Kidney glomerular epithelial cell (primary cell): Measurements from ENCODE around the gene PHOX2B.

Source experiments
- DNase-seq: peaks from one replicate; lab custom pipeline; 2025; lab: John Stamatoyannopoulos, UW

Gene PHOX2B

GRCh38 chr4:41748571-41749475 is at the start of gene PHOX2B:
PHOX2B (minus strand) TSS chr4:41748725; CDS start chr4:41748610, 115 bp downstream.
- DNase-seq = no peak

- DNase-seq = no peak
Measured at GRCh38 chr4:41797260-41797659, 48.7 kb upstream of the PHOX2B start.

GRCh38 chr4:41796545-41797210 is 48.2 kb upstream of the PHOX2B start:
- peak; percentile 0 for DNase-seq

DNA sequence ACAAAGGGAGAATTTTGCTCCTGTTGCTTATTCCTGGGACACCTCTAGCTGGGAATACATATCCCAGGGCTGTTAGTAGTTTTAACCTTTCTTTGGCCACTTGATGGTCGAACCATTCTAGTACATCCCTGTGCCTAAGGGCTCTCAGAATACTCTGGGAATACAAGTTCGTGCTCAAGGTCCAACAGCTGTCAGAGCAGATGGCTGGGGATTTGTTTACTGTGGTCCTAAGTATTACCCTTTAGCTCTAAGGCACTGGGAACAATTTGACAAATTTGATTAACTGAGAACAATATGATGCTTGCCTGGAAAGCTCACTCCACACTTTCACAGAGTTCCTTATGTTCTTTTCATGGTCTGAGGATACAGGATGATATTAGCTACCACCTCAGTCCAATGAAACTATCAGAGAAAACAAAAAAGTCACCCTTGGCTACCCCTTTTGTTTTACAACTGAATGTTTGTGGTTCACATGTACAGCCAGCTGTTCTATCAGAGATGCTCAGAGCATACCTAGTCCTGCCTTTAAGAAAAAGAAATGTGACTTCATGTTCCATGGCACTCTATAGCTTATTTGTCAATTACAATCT is 47.4 kb upstream of the PHOX2B start:
- DNase-seq = no peak

DNA sequence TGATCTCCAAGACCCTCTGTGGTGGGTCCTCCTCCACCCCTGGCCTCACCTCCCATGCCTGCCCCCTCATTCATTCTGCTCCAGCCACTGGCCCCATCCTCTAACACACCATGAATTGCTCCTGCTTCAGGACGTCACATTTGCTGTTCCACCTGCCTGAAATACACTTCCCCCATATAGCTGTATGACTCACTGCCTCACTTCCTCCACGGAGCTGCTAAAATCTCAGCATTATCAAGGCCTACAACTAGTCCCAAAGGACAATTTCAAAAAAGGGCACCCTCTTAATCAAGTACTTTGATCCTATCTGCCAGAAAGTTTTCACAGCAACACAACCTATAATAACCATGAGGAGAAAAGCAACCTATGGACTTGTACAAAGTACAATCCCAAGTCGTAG is 43.6 kb upstream of the PHOX2B start:
- DNase-seq = no peak

- DNase-seq = no peak
Measured at GRCh38 chr4:41791557-41791956, 43.0 kb upstream of the PHOX2B start.

DNA sequence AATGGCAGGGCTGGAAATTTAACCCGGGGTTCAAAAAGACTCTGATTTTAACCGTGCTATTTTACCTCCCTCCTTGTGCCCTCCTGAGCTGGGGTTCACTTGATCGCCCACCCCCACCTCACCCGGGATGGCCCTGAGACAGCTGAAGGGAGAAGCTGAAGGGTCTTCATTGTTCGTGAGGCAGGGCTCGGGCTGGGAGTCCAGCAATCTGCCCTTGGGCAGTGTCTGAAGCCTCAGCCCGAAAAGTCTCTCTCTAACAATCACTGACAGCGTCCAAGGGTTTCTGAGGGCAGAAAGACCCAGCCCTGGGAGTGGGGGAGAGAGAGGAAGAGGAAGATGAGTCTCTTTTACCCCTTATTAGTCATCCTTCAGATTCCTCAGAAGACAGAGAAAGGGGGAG is 39.4 kb upstream of the PHOX2B start:
- DNase-seq = no peak

DNA sequence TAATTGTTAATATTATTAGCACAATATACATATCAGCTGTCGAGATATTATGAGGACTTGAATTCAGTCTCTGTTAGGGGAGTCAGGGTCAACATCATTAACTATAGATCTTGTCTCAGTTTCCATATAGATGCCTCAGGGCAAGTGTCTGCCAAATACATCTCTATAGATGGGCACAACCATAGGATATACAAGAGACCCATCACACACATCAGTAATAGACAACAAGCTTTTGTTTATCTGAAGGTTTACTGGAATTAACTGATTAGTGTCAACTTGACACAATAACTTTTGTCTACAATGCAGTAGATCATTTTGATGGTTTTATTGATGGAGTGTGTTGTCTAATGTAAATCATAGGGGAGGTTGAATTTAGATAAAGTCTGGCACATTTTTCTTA is 37.1 kb upstream of the PHOX2B start:
- no peak for DNase-seq

DNA sequence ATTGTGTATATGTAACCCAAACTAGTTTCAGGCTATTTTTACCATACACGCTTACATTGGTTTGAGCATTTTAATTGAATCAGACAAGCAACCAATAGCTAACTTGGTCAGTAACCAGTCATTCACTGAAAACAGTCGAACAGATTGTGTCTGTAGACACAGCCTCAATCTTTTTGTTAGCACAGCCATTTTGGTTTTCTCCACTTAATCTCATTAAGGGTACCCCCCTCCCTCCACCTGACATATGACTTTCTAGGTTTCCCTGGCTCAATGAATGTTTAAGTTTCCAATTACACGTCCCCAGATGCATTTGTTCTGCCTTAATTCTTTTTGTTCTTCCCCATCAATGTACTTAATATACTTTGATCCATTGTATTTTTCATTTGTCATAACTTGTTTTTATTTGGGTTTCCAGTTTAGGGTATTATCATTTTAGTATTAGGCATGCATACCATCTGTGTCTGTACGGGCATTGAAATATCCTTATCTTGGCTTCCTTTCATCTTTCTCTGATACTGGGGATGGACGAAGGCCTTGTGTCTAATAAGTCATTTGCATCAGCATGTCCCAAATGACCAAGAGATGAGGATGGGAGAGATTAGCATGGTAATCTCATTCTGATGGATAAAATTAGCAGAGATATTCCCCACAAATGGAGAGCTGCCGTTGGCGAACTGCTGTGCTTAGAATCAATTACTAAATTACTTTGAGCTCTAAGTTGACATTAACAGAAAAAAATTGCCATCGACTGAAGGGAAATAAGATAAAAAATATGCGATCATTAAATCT is 35.9 kb upstream of the PHOX2B start:
- no peak for DNase-seq

- no peak for DNase-seq
Measured at GRCh38 chr4:41776466-41776865, 27.9 kb upstream of the PHOX2B start.

DNA sequence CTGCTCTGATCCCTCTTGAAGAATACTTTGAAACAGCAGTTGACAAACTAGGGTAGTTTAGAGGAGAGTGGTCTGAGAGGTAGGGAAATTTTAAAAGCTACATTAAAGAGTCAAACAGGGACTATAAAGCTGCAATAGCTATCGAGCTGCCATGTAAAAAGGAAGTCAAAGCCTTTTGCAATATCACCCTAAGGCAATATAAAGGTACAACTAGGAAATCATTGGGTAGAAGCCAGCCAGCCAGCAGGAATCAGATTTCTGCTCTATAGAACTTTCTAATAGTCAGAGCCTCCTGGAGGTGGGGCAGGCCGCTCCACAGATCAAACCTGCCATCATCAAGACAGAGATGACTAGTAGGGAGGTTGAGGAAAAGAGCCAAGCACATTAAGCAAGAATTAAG is 15.2 kb upstream of the PHOX2B start:
- no peak for DNase-seq

DNA sequence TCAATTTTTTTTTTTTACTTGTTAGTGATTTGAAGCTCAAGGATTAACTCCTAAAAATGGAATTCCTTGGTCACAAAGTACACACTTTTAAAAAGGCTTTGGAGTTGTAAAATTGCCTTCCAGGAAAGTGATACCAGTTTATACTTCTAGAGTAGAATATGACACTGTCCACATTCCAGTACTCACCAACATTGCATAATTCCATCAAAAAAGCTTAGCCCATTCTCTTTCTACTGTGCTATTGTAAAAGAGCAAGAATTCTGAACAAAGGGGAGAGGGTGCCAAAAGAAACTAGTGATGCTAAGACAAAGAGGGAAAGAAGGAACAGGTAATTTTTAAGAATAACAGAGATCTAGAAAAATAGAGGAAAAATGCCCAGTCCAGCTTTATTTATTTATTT is 10.4 kb upstream of the PHOX2B start:
- DNase-seq = no peak

GRCh38 chr4:41757521-41758156 is 9.1 kb upstream of the PHOX2B start:
- DNase-seq = no peak

DNA sequence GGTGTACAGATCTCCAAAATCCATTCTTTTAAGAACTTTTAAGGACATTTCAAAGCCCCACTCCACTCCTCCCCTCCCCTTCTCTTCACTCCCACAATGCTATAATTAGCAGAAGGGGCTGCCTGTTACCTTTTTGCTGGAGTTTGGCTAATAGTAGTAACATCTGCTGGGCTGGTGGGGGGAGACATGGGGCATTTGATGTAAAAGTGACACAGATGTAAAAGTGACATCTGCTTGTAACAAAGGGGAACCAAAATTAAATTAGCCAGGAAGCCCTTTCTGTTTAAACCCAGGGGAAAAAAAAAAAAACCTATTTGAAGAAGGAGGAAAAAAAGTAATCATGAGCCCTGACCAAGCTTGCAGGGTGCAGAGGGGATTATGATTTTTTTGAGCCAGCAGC is 5.4 kb upstream of the PHOX2B start:
- no peak for DNase-seq

- no peak for DNase-seq
Measured at GRCh38 chr4:41752081-41752836, 3.7 kb upstream of the PHOX2B start.

DNA sequence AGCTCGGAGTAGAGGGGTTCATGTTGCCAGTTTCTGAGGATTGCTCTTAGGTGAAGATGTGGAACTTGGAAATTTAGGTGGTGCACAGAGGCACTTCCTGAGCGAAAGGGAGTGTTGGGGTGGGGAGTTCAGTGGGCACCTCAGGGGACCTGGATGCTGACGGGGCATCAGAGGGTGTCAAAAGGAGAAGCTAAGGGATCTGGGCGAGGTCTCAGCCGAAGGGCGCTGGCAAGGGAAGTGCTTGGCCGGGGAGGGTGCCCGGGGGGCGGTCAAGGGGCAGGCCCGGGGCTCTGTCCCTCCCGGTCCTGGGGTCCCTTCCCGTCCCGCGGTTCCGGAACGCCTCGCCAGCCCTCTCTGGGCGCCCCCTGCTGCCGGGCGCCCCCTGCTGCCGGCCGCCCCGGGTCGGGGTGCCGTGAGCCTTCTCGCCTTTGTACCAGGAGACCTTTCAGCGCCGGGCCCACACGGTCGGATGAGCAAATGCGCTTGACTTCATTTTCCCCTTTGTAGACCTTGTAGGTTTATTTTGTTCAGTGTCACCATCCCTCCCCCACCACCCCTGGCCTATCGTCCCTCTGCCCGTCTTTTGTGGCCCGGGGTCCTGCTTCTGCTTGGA is 3.0 kb upstream of the PHOX2B start:
- DNase-seq = no peak

- DNase-seq = no peak
Measured at GRCh38 chr4:41750626-41751448, 2.3 kb upstream of the PHOX2B start.

DNA sequence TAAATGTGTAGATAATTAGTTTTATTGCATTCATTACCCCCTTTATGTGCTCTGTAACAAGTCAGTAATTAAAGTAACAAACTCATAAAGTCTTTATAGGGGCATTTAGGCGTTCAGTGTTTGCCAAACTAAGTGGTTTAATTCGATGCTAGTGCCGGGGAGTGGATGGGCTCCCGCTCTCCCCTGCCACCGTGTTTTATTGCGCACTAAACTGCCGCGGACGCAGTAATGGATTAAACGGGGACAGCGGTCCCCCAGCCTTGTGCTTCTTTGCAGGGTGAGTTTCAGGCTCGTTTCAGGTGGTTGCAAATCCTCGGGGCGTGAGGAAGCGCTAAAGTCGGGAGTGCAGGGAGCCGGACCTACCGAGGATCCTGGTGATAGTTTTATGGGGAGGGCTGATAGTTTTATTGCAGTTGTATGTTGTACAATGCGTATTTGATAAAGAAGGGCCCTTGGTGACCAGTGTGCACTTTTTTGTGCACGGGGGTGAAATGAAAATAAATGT is 1.6 kb upstream of the PHOX2B start:
- DNase-seq = no peak

- no peak for DNase-seq
Measured at GRCh38 chr4:41749631-41750039, 1.1 kb upstream of the PHOX2B start.
